ENCODE measurements around the gene KISS1R.

Gene KISS1R

GRCh38 chr19:937259-937694, 20.1 kb downstream of the KISS1R start:
- ChIA-PET CTCF (interaction anchor here (1.4 kb wide), 1 partner anchor 34 kb away, joined by 4 read pairs; no protein-coding TSS in a partner anchor), POLR2A (interaction anchor here (0.7 kb wide), 1 partner anchor 8 kb away, joined by 4 read pairs; no protein-coding TSS in a partner anchor)
- Histone ChIP-seq H3K36me3 (ENCODE audit: control insufficient read depth in 2 of 2, insufficient read depth in 1 of 2, low read length in 2 of 2) (peaks cover 0 to 36% of the 10 kb centered on the region in 2 experiments; a peak in 1 of 3 replicates), H3K9me3 (ENCODE audit: control insufficient read depth, insufficient read depth, low read depth, low read length) (no peaks in the 10 kb centered on the region), H3K4me1 (ENCODE audit: control insufficient read depth, insufficient read depth, low read length) (no peaks in the 10 kb centered on the region), H3K27ac (ENCODE audit: extremely low read depth, low read depth, low read length) (no peak overlapping the region), H3K4me3 (ENCODE audit: low read depth, low read length) (no peak overlapping the region)
- TF ChIP-seq ZNF391 (tag by site-specific recombination; IDR thresholded peaks at IDR 0.05; ENCODE audit: borderline replicate concordance, low read depth) = no peak
- TF ChIP-seq ZNF146 (tag by site-specific recombination; IDR thresholded peaks at IDR 0.05) = peak; percentile 79
- peak; percentile 92 for TF ChIP-seq ZNF184 (tag by site-specific recombination; IDR thresholded peaks at IDR 0.05)
- no peak for TF ChIP-seq MYNN (tag by site-specific recombination; IDR thresholded peaks at IDR 0.05; ENCODE audit: borderline replicate concordance)
- TF ChIP-seq ZNF404 (tag by site-specific recombination; IDR thresholded peaks at IDR 0.05) = no peak
- TF ChIP-seq KLF7 (tag by site-specific recombination; IDR thresholded peaks at IDR 0.05; ENCODE audit: borderline replicate concordance) = no peak
- TF ChIP-seq ZNF138 (tag by site-specific recombination; IDR thresholded peaks at IDR 0.05; ENCODE audit: borderline replicate concordance) = no peak
- TF ChIP-seq EGR2 (tag by site-specific recombination; IDR thresholded peaks at IDR 0.05; ENCODE audit: low read depth) = peak; percentile 38; the same call in 1 of the 2 replicates
- TF ChIP-seq ZNF596 (tag by site-specific recombination; IDR thresholded peaks at IDR 0.05) = no peak
- TF ChIP-seq ZNF600 (tag by site-specific recombination; IDR thresholded peaks at IDR 0.05) = peak; percentile 30; the same call in 1 of the 2 replicates
- no peak for TF ChIP-seq TCF7L2 (IDR thresholded peaks at IDR 0.05; ENCODE audit: borderline replicate concordance, low read depth, low read length)
- TF ChIP-seq, protein P1, sequence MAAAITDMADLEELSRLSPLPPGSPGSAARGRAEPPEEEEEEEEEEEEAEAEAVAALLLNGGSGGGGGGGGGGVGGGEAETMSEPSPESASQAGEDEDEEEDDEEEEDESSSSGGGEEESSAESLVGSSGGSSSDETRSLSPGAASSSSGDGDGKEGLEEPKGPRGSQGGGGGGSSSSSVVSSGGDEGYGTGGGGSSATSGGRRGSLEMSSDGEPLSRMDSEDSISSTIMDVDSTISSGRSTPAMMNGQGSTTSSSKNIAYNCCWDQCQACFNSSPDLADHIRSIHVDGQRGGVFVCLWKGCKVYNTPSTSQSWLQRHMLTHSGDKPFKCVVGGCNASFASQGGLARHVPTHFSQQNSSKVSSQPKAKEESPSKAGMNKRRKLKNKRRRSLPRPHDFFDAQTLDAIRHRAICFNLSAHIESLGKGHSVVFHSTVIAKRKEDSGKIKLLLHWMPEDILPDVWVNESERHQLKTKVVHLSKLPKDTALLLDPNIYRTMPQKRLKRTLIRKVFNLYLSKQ (tag by site-specific recombination; IDR thresholded peaks at IDR 0.05; ENCODE audit: borderline replicate concordance) = no peak
- no peak for TF ChIP-seq ZBTB17 (tag by site-specific recombination; IDR thresholded peaks at IDR 0.05)

GRCh38 chr19:938233-938923, 21.2 kb downstream of the KISS1R start:
- TF ChIP-seq SCRT2 (tag by site-specific recombination; IDR thresholded peaks at IDR 0.05) = 0 out of 2 replicates have a peak, but pooled peaks have one; percentile 20
- TF ChIP-seq, protein P2, sequence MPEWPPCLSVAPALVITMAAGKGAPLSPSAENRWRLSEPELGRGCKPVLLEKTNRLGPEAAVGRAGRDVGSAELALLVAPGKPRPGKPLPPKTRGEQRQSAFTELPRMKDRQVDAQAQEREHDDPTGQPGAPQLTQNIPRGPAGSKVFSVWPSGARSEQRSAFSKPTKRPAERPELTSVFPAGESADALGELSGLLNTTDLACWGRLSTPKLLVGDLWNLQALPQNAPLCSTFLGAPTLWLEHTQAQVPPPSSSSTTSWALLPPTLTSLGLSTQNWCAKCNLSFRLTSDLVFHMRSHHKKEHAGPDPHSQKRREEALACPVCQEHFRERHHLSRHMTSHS (tag by site-specific recombination; IDR thresholded peaks at IDR 0.05) = no peak
- H3K4me1 ChIP-seq (ENCODE audit: control insufficient read depth, insufficient read depth, low read length) = no peaks in the 10 kb centered on the region
- ChIA-PET POLR2A (interaction anchor here (0.6 to 0.7 kb wide), 2 partner anchors 9 to 24 kb away, joined by 4 to 10 read pairs; no protein-coding TSS in a partner anchor), CTCF (interaction anchor here (0.6 to 1.6 kb wide), 4 partner anchors 33 to 81 kb away, joined by 3 to 5 read pairs (median 4); partner anchors contain the start of gene WDR18)
- H3K27ac ChIP-seq (ENCODE audit: extremely low read depth, low read depth, low read length) = no peak overlapping the region
- H3K36me3 ChIP-seq (ENCODE audit: control insufficient read depth in 2 of 2, insufficient read depth in 1 of 2, low read length in 2 of 2) = peaks cover 0 to 37% of the 10 kb centered on the region in 2 experiments; a peak in 1 of 3 replicates
- H3K9me3 ChIP-seq (ENCODE audit: control insufficient read depth, insufficient read depth, low read depth, low read length) = no peaks in the 10 kb centered on the region
- H3K4me3 ChIP-seq (ENCODE audit: low read depth, low read length) = no peak overlapping the region

GRCh38 chr19:939439-939838, 22.3 kb downstream of the KISS1R start:
- Histone ChIP-seq H3K4me1 (ENCODE audit: control insufficient read depth, insufficient read depth, low read length) (no peaks in the 10 kb centered on the region), H3K27ac (ENCODE audit: extremely low read depth, low read depth, low read length) (no peak overlapping the region), H3K9me3 (ENCODE audit: control insufficient read depth, insufficient read depth, low read depth, low read length) (no peaks in the 10 kb centered on the region), H3K4me3 (ENCODE audit: low read depth, low read length) (no peak overlapping the region), H3K36me3 (ENCODE audit: control insufficient read depth in 2 of 2, insufficient read depth in 1 of 2, low read length in 2 of 2) (peaks cover 0 to 41% of the 10 kb centered on the region in 2 experiments; a peak in 1 of 3 replicates)
- TF ChIP-seq, protein P3, sequence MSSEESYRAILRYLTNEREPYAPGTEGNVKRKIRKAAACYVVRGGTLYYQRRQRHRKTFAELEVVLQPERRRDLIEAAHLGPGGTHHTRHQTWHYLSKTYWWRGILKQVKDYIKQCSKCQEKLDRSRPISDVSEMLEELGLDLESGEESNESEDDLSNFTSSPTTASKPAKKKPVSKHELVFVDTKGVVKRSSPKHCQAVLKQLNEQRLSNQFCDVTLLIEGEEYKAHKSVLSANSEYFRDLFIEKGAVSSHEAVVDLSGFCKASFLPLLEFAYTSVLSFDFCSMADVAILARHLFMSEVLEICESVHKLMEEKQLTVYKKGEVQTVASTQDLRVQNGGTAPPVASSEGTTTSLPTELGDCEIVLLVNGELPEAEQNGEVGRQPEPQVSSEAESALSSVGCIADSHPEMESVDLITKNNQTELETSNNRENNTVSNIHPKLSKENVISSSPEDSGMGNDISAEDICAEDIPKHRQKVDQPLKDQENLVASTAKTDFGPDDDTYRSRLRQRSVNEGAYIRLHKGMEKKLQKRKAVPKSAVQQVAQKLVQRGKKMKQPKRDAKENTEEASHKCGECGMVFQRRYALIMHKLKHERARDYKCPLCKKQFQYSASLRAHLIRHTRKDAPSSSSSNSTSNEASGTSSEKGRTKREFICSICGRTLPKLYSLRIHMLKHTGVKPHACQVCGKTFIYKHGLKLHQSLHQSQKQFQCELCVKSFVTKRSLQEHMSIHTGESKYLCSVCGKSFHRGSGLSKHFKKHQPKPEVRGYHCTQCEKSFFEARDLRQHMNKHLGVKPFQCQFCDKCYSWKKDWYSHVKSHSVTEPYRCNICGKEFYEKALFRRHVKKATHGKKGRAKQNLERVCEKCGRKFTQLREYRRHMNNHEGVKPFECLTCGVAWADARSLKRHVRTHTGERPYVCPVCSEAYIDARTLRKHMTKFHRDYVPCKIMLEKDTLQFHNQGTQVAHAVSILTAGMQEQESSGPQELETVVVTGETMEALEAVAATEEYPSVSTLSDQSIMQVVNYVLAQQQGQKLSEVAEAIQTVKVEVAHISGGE (tag by site-specific recombination; conservative IDR thresholded peaks at IDR 0.05; ENCODE audit: low read depth) = no peak
- no peak for TF ChIP-seq ZNF776 (tag by site-specific recombination; IDR thresholded peaks at IDR 0.05; ENCODE audit: borderline replicate concordance)
- TF ChIP-seq ZSCAN16 (tag by site-specific recombination; IDR thresholded peaks at IDR 0.05) = no peak
- TF ChIP-seq ZNF747 (tag by site-specific recombination; IDR thresholded peaks at IDR 0.05) = no peak
- ChIA-PET CTCF (no interaction called here), POLR2A (no interaction called here)

Measured in HEK293 (cell line).